Caco-2 (cell line): ENCODE data around the gene STAT1. TPM values are rescaled to one million over a fixed set of nuclear protein-coding genes. Genes with fewer than 3 reads are reported as not detected.
A peak's percentile ranks its signal among the peaks of the same experiment; 100 is the strongest.

Experiments
- BruUV-seq: library from RNA; stranded (reverse); fragments of 400-500 nt; replicated peaks from 2 replicates; lab custom pipeline; 2021; lab: Mats Ljungman, UMichigan
- CTCF ChIA-PET: fragments of 300-600 bp; sonication (Branson Sonifier 250); formaldehyde crosslinking; loops from one replicate; lab custom pipeline; 2022; ENCODE audit warnings: antibody characterized with exemption; lab: Charles Lee
- POLR2A ChIA-PET: fragments of 300-600 bp; sonication (Branson Sonifier 250); formaldehyde crosslinking; loops from one replicate; lab custom pipeline; 2022; ENCODE audit warnings: antibody characterized with exemption; lab: Charles Lee
- DNase-seq, 2 experiments: peaks; one replicate each; pipeline versions ENCODE4 v3.0.0 to v3.0.0-alpha.2; 2020 to 2022
- H3K27me3 ChIP-seq: replicated peaks from 2 replicates; pipeline ENCODE4 v1.6.0; 2011; ENCODE audit warnings: low read length; ENCODE audit not compliant: control insufficient read depth, insufficient read depth
- H3K36me3 ChIP-seq: 2 replicates; pipeline ENCODE4 v1.5.1; 2011; ENCODE audit warnings: low read length; ENCODE audit not compliant: control insufficient read depth, insufficient read depth
- H3K4me1 ChIP-seq: fragments of 250-450 bp; sonication (Bioruptor Pico); 2 replicates; pipeline ENCODE4 v1.5.1; 2020; ENCODE audit warnings: mild to moderate bottlenecking
- H3K4me3 ChIP-seq: 2 replicates; pipeline ENCODE4 v1.5.1; 2011; ENCODE audit warnings: low read depth, mild to moderate bottlenecking, control low read depth, low read length
- H3K9me3 ChIP-seq: fragments of 250-450 bp; sonication (Bioruptor Pico); 2 replicates; pipeline ENCODE4 v1.5.1; 2020; ENCODE audit warnings: mild to moderate bottlenecking, moderate library complexity
- H3K27ac Mint-ChIP-seq: one replicate; pipeline ENCODE4 v1.8.0; 2022; ENCODE audit warnings: mixed read lengths; ENCODE audit not compliant: unreplicated experiment
- H3K27me3 Mint-ChIP-seq: one replicate; pipeline ENCODE4 v1.8.0; 2022; ENCODE audit warnings: mixed read lengths; ENCODE audit not compliant: insufficient read depth, unreplicated experiment
- H3K36me3 Mint-ChIP-seq: one replicate; pipeline ENCODE4 v1.8.0; 2022; ENCODE audit warnings: mild to moderate bottlenecking, mixed read lengths; ENCODE audit not compliant: insufficient read depth, unreplicated experiment
- H3K4me1 Mint-ChIP-seq: one replicate; pipeline ENCODE4 v1.8.0; 2022; ENCODE audit warnings: low read depth, mixed read lengths; ENCODE audit not compliant: unreplicated experiment
- H3K4me3 Mint-ChIP-seq: one replicate; pipeline ENCODE4 v1.8.0; 2022; ENCODE audit warnings: mild to moderate bottlenecking, moderate library complexity, mixed read lengths; ENCODE audit not compliant: unreplicated experiment
- H3K9me3 Mint-ChIP-seq: one replicate; pipeline ENCODE4 v1.8.0; 2022; ENCODE audit warnings: mixed read lengths; ENCODE audit not compliant: unreplicated experiment
- intact Hi-C: fragments of 100-400 bp; cut with micrococcal nuclease; formaldehyde crosslinking; loops from one replicate; pipeline ENCODE4 v1.10.0; 2022; ENCODE audit not compliant: unreplicated experiment
- total RNA-seq: library from RNA; stranded (reverse); gene quantifications from 2 replicates; pipeline ENCODE4 v1.2.3, GENCODE V29; 2022
- TF ChIP-seq, protein P1 (sequence below), 2 experiments: fragments of 200-600 bp in 1 of 2; IDR thresholded peaks; 1 replicate in 1 of 2; 2 replicates in 1 of 2; pipeline versions ENCODE4 v1.5.1 to v1.8.0; 2011 to 2022; ENCODE audit warnings: antibody characterized with exemption in 1 of 2, control low read depth in 1 of 2, inconsistent platforms in 1 of 2, low read depth in 1 of 2, low read length in 1 of 2, mild to moderate bottlenecking in 1 of 2, moderate library complexity in 1 of 2; ENCODE audit not compliant: insufficient read depth in 1 of 2, severe bottlenecking in 1 of 2, unreplicated experiment in 1 of 2

Gene STAT1
- total RNA-seq, 1 experiment from 2014 or later: 126 TPM

- Mint-ChIP-seq H3K9me3 (no peaks in the 10 kb centered on the region), H3K4me1 (no peaks in the 10 kb centered on the region), H3K27ac (no peak overlapping the region), H3K36me3 (peaks cover 8% of the 10 kb centered on the region), H3K27me3 (no peaks in the 10 kb centered on the region), H3K4me3 (no peak overlapping the region)
- TF ChIP-seq, protein P1, sequence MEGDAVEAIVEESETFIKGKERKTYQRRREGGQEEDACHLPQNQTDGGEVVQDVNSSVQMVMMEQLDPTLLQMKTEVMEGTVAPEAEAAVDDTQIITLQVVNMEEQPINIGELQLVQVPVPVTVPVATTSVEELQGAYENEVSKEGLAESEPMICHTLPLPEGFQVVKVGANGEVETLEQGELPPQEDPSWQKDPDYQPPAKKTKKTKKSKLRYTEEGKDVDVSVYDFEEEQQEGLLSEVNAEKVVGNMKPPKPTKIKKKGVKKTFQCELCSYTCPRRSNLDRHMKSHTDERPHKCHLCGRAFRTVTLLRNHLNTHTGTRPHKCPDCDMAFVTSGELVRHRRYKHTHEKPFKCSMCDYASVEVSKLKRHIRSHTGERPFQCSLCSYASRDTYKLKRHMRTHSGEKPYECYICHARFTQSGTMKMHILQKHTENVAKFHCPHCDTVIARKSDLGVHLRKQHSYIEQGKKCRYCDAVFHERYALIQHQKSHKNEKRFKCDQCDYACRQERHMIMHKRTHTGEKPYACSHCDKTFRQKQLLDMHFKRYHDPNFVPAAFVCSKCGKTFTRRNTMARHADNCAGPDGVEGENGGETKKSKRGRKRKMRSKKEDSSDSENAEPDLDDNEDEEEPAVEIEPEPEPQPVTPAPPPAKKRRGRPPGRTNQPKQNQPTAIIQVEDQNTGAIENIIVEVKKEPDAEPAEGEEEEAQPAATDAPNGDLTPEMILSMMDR (IDR thresholded peaks at IDR 0.05; ENCODE audit: insufficient read depth in 1 of 2, low read depth in 1 of 2, low read length in 1 of 2, severe bottlenecking in 1 of 2, unreplicated experiment in 1 of 2): no peak
- ChIA-PET CTCF (no interaction called here), POLR2A (interaction anchor here (0.6 to 1.0 kb wide), 4 partner anchors 27 to 551 kb away, joined by 3 read pairs; partner anchors contain the start of gene NEMP2)
- intact Hi-C loops: loop anchor here (1.0 to 5.0 kb wide), 4 partner anchors 16 to 157 kb away; partner anchors contain the start of gene GLS
- Histone ChIP-seq H3K36me3 (no peaks in the 10 kb centered on the region), H3K4me3 (peak overlapping the region; percentile 72), H3K9me3 (no peaks in the 10 kb centered on the region), H3K27me3 (no peaks in the 10 kb centered on the region), H3K4me1 (peaks cover 20% of the 10 kb centered on the region)
- no peak for DNase-seq
- TSS peak; percentile 93 for BruUV-seq
Measured at GRCh38 chr2:191014653-191015020, 666 bp upstream of the STAT1 start.

- CTCF ChIA-PET: no interaction called here
- H3K27me3 ChIP-seq: no peaks in the 10 kb centered on the region
- TF ChIP-seq, protein P1 (IDR thresholded peaks at IDR 0.05; ENCODE audit: insufficient read depth in 1 of 2, low read depth in 1 of 2, low read length in 1 of 2, severe bottlenecking in 1 of 2, unreplicated experiment in 1 of 2): no peak
- no peaks in the 10 kb centered on the region for H3K36me3 ChIP-seq
- no peaks in the 10 kb centered on the region for H3K9me3 Mint-ChIP-seq
- BruUV-seq: no TSS peak
- POLR2A ChIA-PET: interaction anchor here (0.6 to 1.0 kb wide), 2 partner anchors 20 to 479 kb away, joined by 3 to 5 read pairs; partner anchors contain the start of gene NEMP2
- H3K4me3 Mint-ChIP-seq: no peak overlapping the region
- no peak overlapping the region for H3K27ac Mint-ChIP-seq
- no peak for DNase-seq
- peaks cover 10% of the 10 kb centered on the region for H3K4me1 ChIP-seq
- H3K4me1 Mint-ChIP-seq: no peaks in the 10 kb centered on the region
- no peaks in the 10 kb centered on the region for H3K9me3 ChIP-seq
- intact Hi-C loops: loop anchor here (1.0 to 5.0 kb wide), 4 partner anchors 8 to 156 kb away; partner anchors contain the start of gene GLS
- H3K27me3 Mint-ChIP-seq: no peaks in the 10 kb centered on the region
- peaks cover 16% of the 10 kb centered on the region for H3K36me3 Mint-ChIP-seq
- H3K4me3 ChIP-seq: peak overlapping the region; percentile 72
Measured at GRCh38 chr2:191013682-191013931, 364 bp downstream of the STAT1 start.

GRCh38 chr2:191012845-191013681, 908 bp downstream of the STAT1 start:
- BruUV-seq: TSS peak; percentile 50
- ChIA-PET POLR2A (interaction anchor here (0.6 kb wide), 2 partner anchors 39 to 235 kb away, joined by 3 to 4 read pairs; no protein-coding TSS in a partner anchor), CTCF (no interaction called here)
- Histone ChIP-seq H3K27me3 (no peaks in the 10 kb centered on the region), H3K4me1 (peaks cover 5% of the 10 kb centered on the region; the same call in 1 of the 2 replicates), H3K36me3 (no peaks in the 10 kb centered on the region), H3K9me3 (no peaks in the 10 kb centered on the region), H3K4me3 (peak overlapping the region; percentile 72)
- no peaks in the 10 kb centered on the region for H3K9me3 Mint-ChIP-seq
- H3K4me1 Mint-ChIP-seq: no peaks in the 10 kb centered on the region
- TF ChIP-seq, protein P1 (IDR thresholded peaks at IDR 0.05; ENCODE audit: insufficient read depth in 1 of 2, low read depth in 1 of 2, low read length in 1 of 2, severe bottlenecking in 1 of 2, unreplicated experiment in 1 of 2): no peak
- H3K36me3 Mint-ChIP-seq: peaks cover 22% of the 10 kb centered on the region
- H3K4me3 Mint-ChIP-seq: no peak overlapping the region
- H3K27ac Mint-ChIP-seq: no peak overlapping the region
- no peaks in the 10 kb centered on the region for H3K27me3 Mint-ChIP-seq
- peak in 1 of 2 experiments; percentile 40 for DNase-seq
- intact Hi-C loops: loop anchor here (1.0 to 5.0 kb wide), 4 partner anchors 8 to 156 kb away; partner anchors contain the start of gene GLS
